ENCODE measurements around the gene SNX1. TPM values are rescaled to one million over a fixed set of nuclear protein-coding genes. Genes with fewer than 3 reads are reported as not detected.

SNX1 gene
- total and polyA plus RNA-seq, 2 donors (not counting 1 experiment from before 2014, with no cell fraction given): 42.9 to 95.7 TPM

GRCh38 chr15:64180235-64180824 is 84.5 kb downstream of the SNX1 start:
- Histone ChIP-seq H3K4me3 (replicated peaks in 1 of 4; ENCODE audit: control extremely low read depth in 1 of 4, insufficient read depth in 1 of 4, low read depth in 3 of 4, low read length in 4 of 4) (no peak overlapping the region), H3K27ac (ENCODE audit: insufficient read depth, low read length) (no peak overlapping the region), H3K4me1 (ENCODE audit: control insufficient read depth, extremely low read depth, insufficient read depth, low read length) (no peaks in the 10 kb centered on the region), H3K27me3 (ENCODE audit: control insufficient read depth, insufficient read depth, low read length) (no peaks in the 10 kb centered on the region), H3K36me3 (ENCODE audit: control insufficient read depth, insufficient read depth, low read length) (no peaks in the 10 kb centered on the region), H3K4me2 (ENCODE audit: extremely low read depth, insufficient read depth, low read length) (no peak overlapping the region), H3K9ac (ENCODE audit: insufficient read depth, low read length) (no peak overlapping the region), H3K9me3 (ENCODE audit: control insufficient read depth, insufficient read depth, low read depth, low read length) (no peaks in the 10 kb centered on the region), H3K79me2 (ENCODE audit: control insufficient read depth, insufficient read depth, low read length) (no peaks in the 10 kb centered on the region), H2AFZ (ENCODE audit: low read length) (no peak overlapping the region), H4K20me1 (ENCODE audit: control insufficient read depth, extremely low read depth, insufficient read depth, low read length) (no peaks in the 10 kb centered on the region)
- no peak for TF ChIP-seq CTCF (conservative IDR thresholded peaks at IDR 0.05 in 1 of 2, IDR thresholded peaks at IDR 0.05 in 1 of 2; ENCODE audit: low read depth in 1 of 2, low read length in 2 of 2)
- TF ChIP-seq EZH2 (IDR thresholded peaks at IDR 0.05; ENCODE audit: low read length, missing control alignments): no peak
- no peak for DNase-seq (ENCODE audit: low read depth in 2 of 2)

GRCh38 chr15:64182859-64183370 is 87.1 kb downstream of the SNX1 start:
- Histone ChIP-seq H2AFZ (ENCODE audit: low read length) (no peak overlapping the region), H4K20me1 (ENCODE audit: control insufficient read depth, extremely low read depth, insufficient read depth, low read length) (no peaks in the 10 kb centered on the region), H3K9ac (ENCODE audit: insufficient read depth, low read length) (no peak overlapping the region), H3K4me3 (replicated peaks in 1 of 4; ENCODE audit: control extremely low read depth in 1 of 4, insufficient read depth in 1 of 4, low read depth in 3 of 4, low read length in 4 of 4) (no peak overlapping the region), H3K27me3 (ENCODE audit: control insufficient read depth, insufficient read depth, low read length) (no peaks in the 10 kb centered on the region), H3K79me2 (ENCODE audit: control insufficient read depth, insufficient read depth, low read length) (no peaks in the 10 kb centered on the region), H3K36me3 (ENCODE audit: control insufficient read depth, insufficient read depth, low read length) (peaks cover 2% of the 10 kb centered on the region), H3K27ac (ENCODE audit: insufficient read depth, low read length) (no peak overlapping the region), H3K9me3 (ENCODE audit: control insufficient read depth, insufficient read depth, low read depth, low read length) (no peaks in the 10 kb centered on the region), H3K4me1 (ENCODE audit: control insufficient read depth, extremely low read depth, insufficient read depth, low read length) (no peaks in the 10 kb centered on the region), H3K4me2 (ENCODE audit: extremely low read depth, insufficient read depth, low read length) (no peak overlapping the region)
- no peak for TF ChIP-seq EZH2 (IDR thresholded peaks at IDR 0.05; ENCODE audit: low read length, missing control alignments)
- TF ChIP-seq CTCF (conservative IDR thresholded peaks at IDR 0.05 in 1 of 2, IDR thresholded peaks at IDR 0.05 in 1 of 2; ENCODE audit: low read depth in 1 of 2, low read length in 2 of 2): no peak
- no peak for DNase-seq (ENCODE audit: low read depth in 2 of 2)

GRCh38 chr15:64185146-64185911 is 89.5 kb downstream of the SNX1 start:
- H3K4me1 ChIP-seq (ENCODE audit: control insufficient read depth, extremely low read depth, insufficient read depth, low read length): no peaks in the 10 kb centered on the region
- no peaks in the 10 kb centered on the region for H3K9me3 ChIP-seq (ENCODE audit: control insufficient read depth, insufficient read depth, low read depth, low read length)
- H3K79me2 ChIP-seq (ENCODE audit: control insufficient read depth, insufficient read depth, low read length): no peaks in the 10 kb centered on the region
- H3K27me3 ChIP-seq (ENCODE audit: control insufficient read depth, insufficient read depth, low read length): no peaks in the 10 kb centered on the region
- H4K20me1 ChIP-seq (ENCODE audit: control insufficient read depth, extremely low read depth, insufficient read depth, low read length): no peaks in the 10 kb centered on the region
- no peak for DNase-seq (ENCODE audit: low read depth in 2 of 2)
- no peak overlapping the region for H3K27ac ChIP-seq (ENCODE audit: insufficient read depth, low read length)
- no peak overlapping the region for H3K4me2 ChIP-seq (ENCODE audit: extremely low read depth, insufficient read depth, low read length)
- H3K9ac ChIP-seq (ENCODE audit: insufficient read depth, low read length): no peak overlapping the region
- no peak overlapping the region for H2AFZ ChIP-seq (ENCODE audit: low read length)
- H3K4me3 ChIP-seq (replicated peaks in 1 of 4; ENCODE audit: control extremely low read depth in 1 of 4, insufficient read depth in 1 of 4, low read depth in 3 of 4, low read length in 4 of 4): no peak overlapping the region
- peaks cover 2% of the 10 kb centered on the region for H3K36me3 ChIP-seq (ENCODE audit: control insufficient read depth, insufficient read depth, low read length)
- TF ChIP-seq EZH2 (IDR thresholded peaks at IDR 0.05; ENCODE audit: low read length, missing control alignments): no peak
- no peak for TF ChIP-seq CTCF (conservative IDR thresholded peaks at IDR 0.05 in 1 of 2, IDR thresholded peaks at IDR 0.05 in 1 of 2; ENCODE audit: low read depth in 1 of 2, low read length in 2 of 2)
